C4-2B (cell line): ENCODE data around the gene LAMB1.

Experiments
- ZFX ChIP-seq: fragments of 450-650 bp; IDR thresholded peaks from 2 replicates; pipeline ENCODE4 v1.6.1; 2017
- TF ChIP-seq, protein P1 (sequence below): fragments of 450-650 bp; conservative IDR thresholded peaks from 2 replicates; pipeline ENCODE4 v1.5.1; 2017; ENCODE audit warnings: mild to moderate bottlenecking

DNA sequence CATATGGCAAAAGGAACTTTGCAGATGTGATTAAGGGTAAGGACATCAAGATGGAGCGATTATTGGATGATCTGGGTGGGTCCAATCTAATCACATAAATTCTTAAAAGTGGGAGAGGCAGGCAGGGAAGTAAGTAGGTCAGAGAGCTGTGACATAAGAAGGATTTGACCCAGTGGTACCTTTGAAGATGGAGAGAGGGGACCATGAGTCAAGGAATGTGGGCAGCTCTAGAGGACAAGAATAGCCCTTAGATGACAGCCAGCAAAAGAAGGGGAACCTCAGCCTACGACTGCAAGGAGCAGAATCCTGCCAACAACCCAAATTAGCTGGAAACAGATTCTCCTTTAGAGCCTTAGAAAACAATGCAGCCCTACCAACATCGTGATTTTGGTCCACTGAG, 34.5 kb downstream of the LAMB1 start:
- TF ChIP-seq, protein P1, sequence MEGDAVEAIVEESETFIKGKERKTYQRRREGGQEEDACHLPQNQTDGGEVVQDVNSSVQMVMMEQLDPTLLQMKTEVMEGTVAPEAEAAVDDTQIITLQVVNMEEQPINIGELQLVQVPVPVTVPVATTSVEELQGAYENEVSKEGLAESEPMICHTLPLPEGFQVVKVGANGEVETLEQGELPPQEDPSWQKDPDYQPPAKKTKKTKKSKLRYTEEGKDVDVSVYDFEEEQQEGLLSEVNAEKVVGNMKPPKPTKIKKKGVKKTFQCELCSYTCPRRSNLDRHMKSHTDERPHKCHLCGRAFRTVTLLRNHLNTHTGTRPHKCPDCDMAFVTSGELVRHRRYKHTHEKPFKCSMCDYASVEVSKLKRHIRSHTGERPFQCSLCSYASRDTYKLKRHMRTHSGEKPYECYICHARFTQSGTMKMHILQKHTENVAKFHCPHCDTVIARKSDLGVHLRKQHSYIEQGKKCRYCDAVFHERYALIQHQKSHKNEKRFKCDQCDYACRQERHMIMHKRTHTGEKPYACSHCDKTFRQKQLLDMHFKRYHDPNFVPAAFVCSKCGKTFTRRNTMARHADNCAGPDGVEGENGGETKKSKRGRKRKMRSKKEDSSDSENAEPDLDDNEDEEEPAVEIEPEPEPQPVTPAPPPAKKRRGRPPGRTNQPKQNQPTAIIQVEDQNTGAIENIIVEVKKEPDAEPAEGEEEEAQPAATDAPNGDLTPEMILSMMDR = no peak
- TF ChIP-seq ZFX = no peak
